Measurements from ENCODE around the gene POU3F3. TPM values are rescaled to one million over a fixed set of nuclear protein-coding genes. Genes with fewer than 3 reads are reported as not detected.

POU3F3 gene
- total RNA-seq, 2 experiments from 2014 or later = 2.7 to 3.1 TPM

- no peaks in the 10 kb centered on the region for H4K20me1 ChIP-seq (ENCODE audit: insufficient read depth, low read length)
- H3K9me3 ChIP-seq (ENCODE audit: low read length) = no peaks in the 10 kb centered on the region
- H2AFZ ChIP-seq (ENCODE audit: low read length) = no peak overlapping the region
- no peak overlapping the region for H3K4me3 ChIP-seq (ENCODE audit: low read depth, low read length, poor library complexity, severe bottlenecking)
- CTCF ChIA-PET (ENCODE audit: unreplicated experiment) = no interaction called here
- H3K9me2 ChIP-seq (ENCODE audit: insufficient read depth, low read length) = no peaks in the 10 kb centered on the region
- H3K79me2 ChIP-seq (ENCODE audit: insufficient read depth, low read depth, low read length) = no peaks in the 10 kb centered on the region
- H3K4me2 ChIP-seq (ENCODE audit: low read length) = no peak overlapping the region
- no peak overlapping the region for H3K27ac ChIP-seq (ENCODE audit: low read depth, low read length, poor library complexity, severe bottlenecking)
- BruUV-seq (replicated peaks) = no TSS peak
- DNase-seq (ENCODE audit: low spot score) = no peak
- TF ChIP-seq CTCF (conservative IDR thresholded peaks at IDR 0.05; ENCODE audit: low read length) (no peak), EZH2phosphoT487 (IDR thresholded peaks at IDR 0.05; ENCODE audit: borderline replicate concordance, low read depth, low read length) (no peak)
- POLR2A ChIA-PET = no interaction called here
- H3K4me1 ChIP-seq (ENCODE audit: insufficient read depth, low read length, poor library complexity, severe bottlenecking) = peaks cover 4% of the 10 kb centered on the region
- no peaks in the 10 kb centered on the region for H3K36me3 ChIP-seq (ENCODE audit: insufficient read depth, low read length)
- intact Hi-C loops (cut with micrococcal nuclease; ENCODE audit: unreplicated experiment) = no loop called here
These were observed 3.5 kb downstream of the POU3F3 start for GRCh38 chr2:104857262-104858005.

- H3K36me3 ChIP-seq (ENCODE audit: insufficient read depth, low read length) = no peaks in the 10 kb centered on the region
- H3K9me3 ChIP-seq (ENCODE audit: low read length) = no peaks in the 10 kb centered on the region
- no peaks in the 10 kb centered on the region for H4K20me1 ChIP-seq (ENCODE audit: insufficient read depth, low read length)
- H3K79me2 ChIP-seq (ENCODE audit: insufficient read depth, low read depth, low read length) = no peaks in the 10 kb centered on the region
- no TSS peak for BruUV-seq (replicated peaks)
- H3K4me1 ChIP-seq (ENCODE audit: insufficient read depth, low read length, poor library complexity, severe bottlenecking) = no peaks in the 10 kb centered on the region
- H3K4me3 ChIP-seq (ENCODE audit: low read depth, low read length, poor library complexity, severe bottlenecking) = no peak overlapping the region
- H3K9me2 ChIP-seq (ENCODE audit: insufficient read depth, low read length) = no peaks in the 10 kb centered on the region
- TF ChIP-seq EZH2phosphoT487 (IDR thresholded peaks at IDR 0.05; ENCODE audit: borderline replicate concordance, low read depth, low read length) (no peak), CTCF (conservative IDR thresholded peaks at IDR 0.05; ENCODE audit: low read length) (no peak)
- CTCF ChIA-PET (ENCODE audit: unreplicated experiment) = no interaction called here
- H3K27ac ChIP-seq (ENCODE audit: low read depth, low read length, poor library complexity, severe bottlenecking) = no peak overlapping the region
- intact Hi-C loops (cut with micrococcal nuclease; ENCODE audit: unreplicated experiment) = no loop called here
- POLR2A ChIA-PET = no interaction called here
- H2AFZ ChIP-seq (ENCODE audit: low read length) = no peak overlapping the region
- H3K4me2 ChIP-seq (ENCODE audit: low read length) = no peak overlapping the region
- DNase-seq (ENCODE audit: low spot score) = no peak
These were observed 4.4 kb downstream of the POU3F3 start for GRCh38 chr2:104858006-104858978.
